ENCODE measurements around the gene XPNPEP3.
"Not testable (repeated sequence)": the region's sequence is repeated elsewhere in the genome, so short reads cannot be mapped to it uniquely, and the experiment has no call there.

The XPNPEP3 gene

DNA sequence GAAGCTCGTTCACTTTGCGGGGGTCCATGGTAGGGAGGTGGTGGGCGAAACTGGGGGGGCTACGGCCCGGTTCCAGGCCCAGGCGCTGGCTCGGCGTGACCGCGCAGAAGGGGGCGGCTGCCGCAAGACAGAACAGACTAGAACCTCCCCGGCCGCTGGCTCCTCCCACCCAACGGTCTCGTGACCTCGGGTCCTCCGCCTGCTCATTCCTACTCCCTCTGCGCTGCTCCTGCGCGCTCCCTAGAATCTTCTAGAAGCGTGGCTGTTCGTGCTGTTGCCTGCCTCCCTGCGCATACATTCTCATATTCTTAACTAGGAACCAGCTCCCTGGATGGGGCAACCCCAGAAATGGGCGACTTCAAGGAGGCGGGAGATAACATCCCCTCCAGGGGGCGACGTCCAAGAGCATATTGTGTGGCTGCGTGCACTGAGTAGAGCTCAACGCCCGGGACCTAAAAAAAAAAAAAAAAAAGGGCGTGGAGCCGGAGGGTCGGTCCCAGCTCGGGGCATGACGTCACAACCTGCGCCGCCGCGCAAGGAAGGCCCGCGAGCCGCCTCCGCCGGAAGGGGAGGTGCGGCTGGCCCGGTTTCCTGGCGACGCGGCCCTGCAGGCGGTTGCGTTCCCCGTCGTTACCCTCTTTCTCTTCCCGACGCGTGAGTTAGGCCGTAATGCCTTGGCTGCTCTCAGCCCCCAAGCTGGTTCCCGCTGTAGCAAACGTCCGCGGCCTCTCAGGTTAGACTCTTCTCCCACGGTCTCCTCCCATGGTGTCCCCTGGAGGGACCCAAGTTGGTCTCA is at the start of gene XPNPEP3, which contains the start of gene ST13:
Gene XPNPEP3 (plus strand): TSS at position 636 of the 796 bp plus-strand sequence. CDS start 34 bp downstream, at position 670.
Gene ST13 (minus strand): TSS at position 127 of the 796 bp plus-strand sequence. CDS start 99 bp downstream, at position 28.
- DNase-seq = peak; percentile 96

- DNase-seq = no peak
These were observed 48.7 kb upstream of the XPNPEP3 start for GRCh38 chr22:40808018-40808841.

- DNase-seq = no peak
These were observed 43.0 kb upstream of the XPNPEP3 start for GRCh38 chr22:40813912-40814315.

DNA sequence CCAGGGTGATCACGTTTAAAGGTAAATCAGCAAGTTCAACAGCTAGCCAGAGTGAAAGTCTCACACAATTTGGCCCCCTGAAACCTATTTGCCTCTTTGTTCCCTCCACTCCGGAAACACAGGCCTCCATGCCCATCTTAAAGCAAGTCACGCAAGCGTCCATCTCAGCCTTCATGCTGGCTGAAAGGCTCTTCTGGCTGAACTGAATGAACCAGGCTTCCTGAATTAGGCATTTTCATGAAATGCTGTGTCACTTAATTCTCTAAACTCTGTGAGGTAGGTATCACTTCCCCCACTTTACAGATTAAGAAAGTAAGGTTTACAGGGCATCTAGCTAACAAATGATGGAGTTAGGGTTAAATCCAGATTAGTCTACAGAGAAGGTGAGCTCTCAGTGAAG is 39.2 kb upstream of the XPNPEP3 start:
- DNase-seq = no peak

DNA sequence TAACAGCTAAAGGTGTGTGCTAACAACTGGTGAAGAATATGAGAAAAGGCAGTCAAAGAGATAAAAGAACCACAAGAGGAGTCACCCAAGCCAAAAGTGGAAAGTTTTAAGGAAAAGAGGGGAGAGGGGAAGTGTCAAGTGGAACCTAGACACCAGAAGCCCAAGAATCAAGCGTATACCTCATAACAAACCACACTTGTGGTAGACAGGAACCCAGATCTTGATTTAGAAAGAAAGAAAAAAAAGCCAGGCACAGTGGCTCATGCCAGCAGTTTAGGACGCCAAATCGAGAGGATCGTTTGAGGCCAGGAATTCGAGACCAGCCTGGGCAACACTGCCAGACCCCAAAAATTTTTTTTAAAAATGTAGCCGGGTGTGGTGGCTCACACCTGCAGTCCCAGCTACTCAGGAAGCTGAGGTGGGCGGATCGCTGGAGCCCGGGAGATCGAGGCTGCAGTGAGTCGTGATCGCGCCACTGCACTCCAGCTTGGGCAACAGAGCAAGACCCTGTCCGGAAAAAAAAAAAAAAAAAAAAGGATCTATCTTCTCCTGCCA is 38.7 kb upstream of the XPNPEP3 start:
- DNase-seq = no peak

GRCh38 chr22:40818747-40819598 is 38.0 kb upstream of the XPNPEP3 start, which contains the start of gene SLC25A17:
Gene SLC25A17, minus strand, starts transcription at chr22:40819346. Its CDS starts 98 bp downstream, at chr22:40819248.
- DNase-seq = peak; percentile 94

GRCh38 chr22:40819599-40820140 is 37.3 kb upstream of the XPNPEP3 start:
- peak; percentile 54 for DNase-seq

- DNase-seq = no peak
These were observed 33.5 kb upstream of the XPNPEP3 start for GRCh38 chr22:40823426-40823825.

- not testable (repeated sequence) for DNase-seq
These were observed 30.7 kb upstream of the XPNPEP3 start for GRCh38 chr22:40826292-40826691.

GRCh38 chr22:40826984-40827741 is 29.8 kb upstream of the XPNPEP3 start:
- no peak for DNase-seq

DNA sequence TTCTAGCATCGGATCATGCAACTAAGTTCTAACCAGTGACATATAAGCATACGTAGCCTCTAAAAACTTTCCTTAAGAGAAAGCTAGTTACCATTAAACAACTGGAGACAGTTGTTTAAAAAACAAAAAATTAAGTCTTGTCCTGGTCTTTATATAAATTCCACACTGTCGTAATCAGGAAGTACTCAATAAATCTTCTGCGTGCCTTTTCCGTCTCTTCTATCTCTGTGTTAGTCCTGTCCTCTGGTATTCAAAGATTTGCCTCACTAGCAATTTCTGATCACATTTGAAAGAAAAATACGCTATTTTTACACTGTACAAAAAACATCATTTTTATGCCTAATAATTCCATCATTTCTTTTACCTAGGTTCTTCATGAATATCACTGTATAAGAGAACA is 27.8 kb upstream of the XPNPEP3 start:
- no peak for DNase-seq

DNA sequence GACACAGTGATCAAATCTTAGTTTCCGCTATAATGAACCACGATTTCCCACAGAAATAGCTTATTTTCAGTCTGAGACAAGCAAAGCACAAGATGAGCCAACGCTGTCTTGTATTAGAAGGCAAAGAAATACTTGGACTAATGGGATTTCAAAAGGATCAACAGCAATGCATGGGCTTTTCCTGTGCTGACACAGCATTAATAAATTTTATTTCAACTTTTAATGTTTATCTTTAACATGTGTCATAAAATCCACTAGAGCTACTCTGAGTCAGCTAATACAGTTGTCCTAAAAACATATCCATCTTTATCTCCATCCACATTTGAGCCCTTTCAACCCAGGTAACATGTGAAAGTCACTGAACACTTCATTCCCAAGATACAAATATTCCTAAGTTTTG is 22.3 kb upstream of the XPNPEP3 start:
- DNase-seq = no peak

DNA sequence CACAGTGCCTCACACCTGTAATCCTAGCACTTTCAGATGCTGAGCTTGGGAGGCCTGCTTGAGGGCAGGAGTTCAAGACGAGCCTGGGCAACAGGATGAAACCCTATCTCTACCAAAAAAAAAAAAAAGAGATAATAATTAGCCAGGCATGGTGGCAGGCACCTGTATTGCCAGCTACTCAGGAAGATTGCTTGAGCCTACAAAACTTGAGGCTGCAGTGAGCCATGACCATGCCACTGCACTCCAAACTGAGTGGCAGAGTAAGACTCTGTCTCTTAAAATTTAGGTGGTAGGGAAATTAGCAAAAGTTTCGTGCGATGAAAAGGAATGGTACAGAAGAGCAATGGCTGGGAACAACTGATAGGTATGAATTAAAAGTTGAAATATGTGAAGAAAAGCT is 18.5 kb upstream of the XPNPEP3 start:
- DNase-seq = peak; percentile 58

DNA sequence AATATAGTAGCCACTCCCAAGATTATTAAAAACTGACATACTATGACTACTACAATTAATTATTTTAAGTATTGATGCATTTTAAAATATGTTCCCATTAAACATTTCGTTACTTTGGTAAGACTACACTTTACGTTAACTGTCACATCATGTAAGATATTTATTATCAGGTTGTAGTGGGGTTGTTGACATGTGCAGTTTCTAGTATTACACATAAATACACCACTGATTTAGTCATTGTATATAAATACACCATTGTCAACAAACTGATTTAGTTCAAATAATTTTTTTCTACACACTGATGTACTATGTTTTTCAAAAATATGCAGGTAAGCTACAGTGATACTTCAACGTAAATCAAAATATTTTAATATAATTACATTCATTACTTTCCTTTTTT is 12.0 kb upstream of the XPNPEP3 start:
- DNase-seq = no peak

DNA sequence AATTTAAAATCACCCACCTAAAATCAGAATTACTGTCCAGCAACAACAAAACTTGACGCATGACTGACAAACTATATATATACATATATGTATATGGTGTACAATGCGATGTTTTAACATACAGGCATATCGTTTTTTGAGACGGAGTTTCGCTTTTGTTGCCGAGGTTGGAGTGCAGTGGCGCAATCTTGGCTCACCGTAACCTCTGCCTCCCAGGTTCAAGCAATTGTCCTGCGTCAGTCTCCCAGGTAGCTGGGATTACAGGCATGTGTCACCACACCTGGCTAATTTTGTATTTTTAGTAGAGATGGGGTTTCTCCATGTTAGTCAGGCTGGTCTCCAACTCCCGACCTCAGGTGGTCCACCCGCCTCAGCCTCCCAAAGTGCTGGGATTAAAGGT is 11.1 kb upstream of the XPNPEP3 start:
- DNase-seq = not testable (repeated sequence)

DNA sequence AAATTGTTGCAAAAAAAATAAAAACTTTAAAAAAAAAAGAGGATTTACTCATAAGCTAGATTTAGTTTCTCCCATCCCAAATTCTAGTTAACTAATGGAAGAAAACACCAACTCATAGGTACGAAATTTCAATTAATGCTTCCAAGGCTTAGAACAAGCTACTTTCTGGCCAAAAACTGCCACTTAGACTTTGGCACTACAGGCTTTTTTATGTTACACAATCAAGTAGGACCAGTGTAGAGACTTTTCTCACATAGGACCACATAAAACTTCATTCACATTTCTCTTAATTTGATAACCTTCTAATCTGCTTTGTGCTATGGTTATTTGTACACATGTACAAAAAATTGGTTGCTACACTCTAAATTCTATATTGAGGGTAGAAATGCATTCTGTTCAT is 3.6 kb upstream of the XPNPEP3 start:
- no peak for DNase-seq

GRCh38 chr22:40853961-40854360 is 3.0 kb upstream of the XPNPEP3 start:
- no peak for DNase-seq

DNA sequence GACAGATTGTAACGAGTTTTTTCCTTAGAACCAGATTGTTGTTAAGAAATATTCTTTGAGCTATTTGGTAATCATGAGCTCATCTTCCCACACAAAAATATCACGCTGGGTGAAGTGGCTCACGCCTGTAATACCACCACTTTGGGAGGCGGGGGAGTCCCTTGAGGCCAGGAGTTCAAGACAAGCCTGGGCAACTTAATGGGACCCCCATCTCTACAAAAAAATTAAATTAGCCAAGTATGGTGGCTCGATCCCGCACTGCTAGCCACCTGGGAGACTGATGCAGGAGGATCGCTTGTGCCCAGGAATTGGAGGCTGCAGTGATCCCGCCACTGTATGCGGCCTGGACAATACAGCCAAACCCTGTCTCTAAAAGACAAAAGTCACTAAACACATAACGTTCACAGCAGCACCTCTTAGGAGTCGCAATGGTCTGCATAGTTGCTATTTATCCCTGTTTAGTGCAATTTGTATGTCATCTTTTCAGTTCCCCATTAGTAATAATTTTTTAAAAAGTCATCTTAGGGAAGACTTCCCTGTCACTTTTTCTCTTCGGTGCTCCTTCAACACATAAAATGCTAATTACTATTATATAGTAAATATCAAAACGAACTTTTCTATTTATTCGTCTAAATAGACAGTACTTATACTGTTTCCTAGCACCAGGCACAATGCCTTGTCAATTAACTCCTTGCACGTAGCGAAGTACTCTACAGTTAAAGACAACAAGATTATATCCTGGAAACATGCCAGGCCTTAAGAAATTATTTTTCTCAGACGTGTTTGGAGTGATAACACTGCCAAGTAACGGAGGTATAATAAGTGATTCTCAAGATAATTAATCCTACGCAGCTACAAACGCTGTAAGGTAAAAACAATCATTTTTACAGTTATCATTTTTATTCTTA is 1.6 kb upstream of the XPNPEP3 start:
- DNase-seq = peak; percentile 10

DNA sequence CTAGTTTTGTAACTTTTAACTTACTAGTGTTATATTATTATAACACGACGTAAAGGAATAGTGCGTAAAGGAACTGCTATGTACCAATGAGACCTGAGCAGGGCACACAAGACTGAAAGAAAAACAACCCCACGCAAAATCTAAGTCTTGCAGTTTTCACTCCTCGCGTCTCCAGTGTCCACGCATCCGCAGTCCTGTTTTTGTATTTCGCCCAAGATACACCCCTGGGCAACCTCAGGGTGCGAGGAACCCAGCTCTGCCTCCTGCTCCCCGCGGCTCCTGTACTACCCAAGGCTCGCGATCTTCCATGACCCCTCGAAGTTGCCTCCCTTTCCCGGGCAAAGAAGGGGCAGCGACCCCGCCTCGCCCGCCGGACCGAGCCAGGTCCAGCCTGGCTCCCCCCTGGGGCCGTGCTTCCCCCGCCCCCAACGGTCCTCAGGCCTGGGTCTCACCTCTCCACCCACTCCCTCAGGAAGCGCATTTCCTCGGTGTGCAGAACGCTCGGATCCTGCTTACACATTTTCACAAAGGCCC is 902 bp upstream of the XPNPEP3 start:
- peak; percentile 49 for DNase-seq

DNA sequence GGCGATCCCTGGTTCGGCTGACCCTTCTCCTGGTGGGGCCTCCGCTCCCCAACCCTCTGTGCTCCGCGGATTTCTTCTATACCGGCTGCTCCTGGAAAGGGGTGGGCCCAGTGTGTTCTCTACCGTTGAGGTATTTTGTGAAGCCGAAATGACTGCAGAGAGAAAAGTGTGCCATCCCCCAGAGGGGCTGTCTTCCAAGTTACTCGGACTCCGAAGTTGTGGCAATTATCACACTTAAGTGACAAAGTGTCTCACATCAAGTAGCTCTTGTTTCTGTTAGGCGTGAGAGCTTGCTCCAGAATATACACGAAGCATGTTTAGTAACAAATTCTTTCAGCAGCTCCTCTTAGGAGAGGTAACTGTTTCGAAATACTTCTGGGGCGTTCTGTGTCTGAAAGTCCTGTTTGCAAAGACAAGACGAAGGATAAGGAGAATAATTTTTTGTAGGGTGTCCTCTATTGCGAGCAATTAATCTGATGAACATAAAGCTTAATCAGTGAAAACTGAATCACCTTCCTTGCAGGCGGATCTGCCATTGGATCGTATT is 434 bp downstream of the XPNPEP3 start:
- peak; percentile 31 for DNase-seq

All from DMS53 (cell line).